Measurements from ENCODE around the gene TMEM248. TPM values are rescaled to one million over a fixed set of nuclear protein-coding genes. Genes with fewer than 3 reads are reported as not detected.

Gene TMEM248
- total RNA-seq, 1 experiment from 2014 or later = 83.6 TPM

DNA sequence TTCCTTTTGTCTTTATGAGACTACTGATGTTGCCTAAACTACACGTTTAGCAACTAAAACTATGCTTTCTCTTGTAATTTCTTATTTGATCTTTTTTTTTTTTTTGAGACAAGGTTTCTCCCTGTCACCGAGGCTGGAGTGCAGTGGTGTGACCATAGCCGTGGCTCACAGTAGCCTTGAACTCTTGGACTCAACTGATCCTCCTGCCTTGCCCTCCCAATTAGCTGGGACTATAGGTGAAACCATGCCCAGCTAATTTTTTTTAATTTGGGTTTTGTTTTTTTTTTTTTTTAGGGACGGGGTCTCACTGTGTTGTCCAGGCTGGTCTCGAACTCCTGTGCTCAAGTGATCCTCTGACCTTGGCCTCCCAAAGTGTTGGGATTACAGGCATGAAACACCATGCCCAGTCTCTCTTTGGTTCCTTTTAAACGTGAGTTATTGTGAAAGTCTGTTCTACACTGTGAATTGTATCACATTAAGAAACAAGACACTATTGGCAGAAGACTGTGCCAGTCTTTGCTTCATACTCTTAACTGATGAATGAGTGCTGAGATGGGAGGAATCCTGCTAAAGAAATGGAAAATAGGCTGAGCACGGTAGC, 6.4 kb downstream of the TMEM248 start:
- TF ChIP-seq, protein P1, sequence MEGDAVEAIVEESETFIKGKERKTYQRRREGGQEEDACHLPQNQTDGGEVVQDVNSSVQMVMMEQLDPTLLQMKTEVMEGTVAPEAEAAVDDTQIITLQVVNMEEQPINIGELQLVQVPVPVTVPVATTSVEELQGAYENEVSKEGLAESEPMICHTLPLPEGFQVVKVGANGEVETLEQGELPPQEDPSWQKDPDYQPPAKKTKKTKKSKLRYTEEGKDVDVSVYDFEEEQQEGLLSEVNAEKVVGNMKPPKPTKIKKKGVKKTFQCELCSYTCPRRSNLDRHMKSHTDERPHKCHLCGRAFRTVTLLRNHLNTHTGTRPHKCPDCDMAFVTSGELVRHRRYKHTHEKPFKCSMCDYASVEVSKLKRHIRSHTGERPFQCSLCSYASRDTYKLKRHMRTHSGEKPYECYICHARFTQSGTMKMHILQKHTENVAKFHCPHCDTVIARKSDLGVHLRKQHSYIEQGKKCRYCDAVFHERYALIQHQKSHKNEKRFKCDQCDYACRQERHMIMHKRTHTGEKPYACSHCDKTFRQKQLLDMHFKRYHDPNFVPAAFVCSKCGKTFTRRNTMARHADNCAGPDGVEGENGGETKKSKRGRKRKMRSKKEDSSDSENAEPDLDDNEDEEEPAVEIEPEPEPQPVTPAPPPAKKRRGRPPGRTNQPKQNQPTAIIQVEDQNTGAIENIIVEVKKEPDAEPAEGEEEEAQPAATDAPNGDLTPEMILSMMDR (conservative IDR thresholded peaks at IDR 0.05) = no peak
- TF ChIP-seq EZH2 (IDR thresholded peaks at IDR 0.05; ENCODE audit: low read depth) = no peak
- no peak overlapping the region for H3K4me2 ChIP-seq
- no peaks in the 10 kb centered on the region for H3K9me2 ChIP-seq (ENCODE audit: insufficient read depth)
- no peak overlapping the region for H3K27ac ChIP-seq
- no peak for DNase-seq
- CTCF ChIA-PET = interaction anchor here (0.6 kb wide), 1 partner anchor 271 kb away, joined by 5 read pairs; no protein-coding TSS in a partner anchor
- H3K36me3 ChIP-seq (ENCODE audit: low read depth) = peaks cover 5% of the 10 kb centered on the region
- no peaks in the 10 kb centered on the region for H3K9me3 ChIP-seq (ENCODE audit: insufficient read depth, low read depth)
- BruUV-seq (replicated peaks) = no TSS peak
- no peaks in the 10 kb centered on the region for H3F3A ChIP-seq (ENCODE audit: insufficient read depth, low read depth)
- intact Hi-C loops (cut with micrococcal nuclease; ENCODE audit: unreplicated experiment) = loop anchor here (10.0 kb wide), 1 partner anchor 67 kb away; the partner anchor contains the start of genes SBDS and TYW1
- H3K4me1 ChIP-seq (replicated peaks; ENCODE audit: insufficient read depth) = peaks cover 9% of the 10 kb centered on the region; the same call in 1 of the 2 replicates
- no peak overlapping the region for H3K4me3 ChIP-seq
- no peaks in the 10 kb centered on the region for H3K27me3 ChIP-seq (ENCODE audit: insufficient read depth, low read depth)
- POLR2A ChIA-PET (ENCODE audit: unreplicated experiment) = no interaction called here
- H3K79me2 ChIP-seq (ENCODE audit: low read depth) = peaks cover 98% of the 10 kb centered on the region
- no peak overlapping the region for H2AFZ ChIP-seq
- H4K20me1 ChIP-seq (ENCODE audit: insufficient read depth) = peaks cover 59% of the 10 kb centered on the region

DNA sequence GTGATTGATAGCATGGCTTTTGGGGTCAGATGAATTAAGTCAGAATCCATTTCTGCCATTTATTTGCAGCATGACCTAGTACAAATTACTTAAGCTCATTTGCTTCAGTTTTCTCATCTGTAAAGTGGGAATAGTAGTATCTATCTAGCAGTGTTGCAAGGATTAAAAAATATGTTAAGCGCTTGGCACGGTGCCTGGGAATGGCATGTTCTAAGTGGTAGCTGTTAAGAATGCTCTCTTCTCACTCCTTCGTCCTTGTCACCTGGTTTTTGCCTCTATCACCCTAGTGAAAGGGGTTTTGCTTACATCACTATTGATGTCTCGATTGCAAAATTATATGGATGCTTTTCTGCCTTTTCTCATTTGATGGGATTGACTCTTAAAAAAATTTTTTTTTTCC, 7.4 kb downstream of the TMEM248 start:
- CTCF ChIA-PET = no interaction called here
- no peaks in the 10 kb centered on the region for H3K9me2 ChIP-seq (ENCODE audit: insufficient read depth)
- no peak overlapping the region for H2AFZ ChIP-seq
- peaks cover 5% of the 10 kb centered on the region for H3K36me3 ChIP-seq (ENCODE audit: low read depth)
- peaks cover 54% of the 10 kb centered on the region for H4K20me1 ChIP-seq (ENCODE audit: insufficient read depth)
- BruUV-seq (replicated peaks) = no TSS peak
- intact Hi-C loops (cut with micrococcal nuclease; ENCODE audit: unreplicated experiment) = loop anchor here (10.0 kb wide), 1 partner anchor 66 kb away; the partner anchor contains the start of genes SBDS and TYW1
- H3K9me3 ChIP-seq (ENCODE audit: insufficient read depth, low read depth) = no peaks in the 10 kb centered on the region
- no peak overlapping the region for H3K4me3 ChIP-seq
- H3F3A ChIP-seq (ENCODE audit: insufficient read depth, low read depth) = no peaks in the 10 kb centered on the region; the same call in 1 of the 2 replicates
- POLR2A ChIA-PET (ENCODE audit: unreplicated experiment) = no interaction called here
- TF ChIP-seq EZH2 (IDR thresholded peaks at IDR 0.05; ENCODE audit: low read depth) = no peak
- TF ChIP-seq, protein P1 (conservative IDR thresholded peaks at IDR 0.05) = no peak
- peaks cover 98% of the 10 kb centered on the region for H3K79me2 ChIP-seq (ENCODE audit: low read depth)
- no peaks in the 10 kb centered on the region for H3K27me3 ChIP-seq (ENCODE audit: insufficient read depth, low read depth)
- DNase-seq = no peak
- H3K4me1 ChIP-seq (replicated peaks; ENCODE audit: insufficient read depth) = no peaks in the 10 kb centered on the region
- H3K27ac ChIP-seq = no peak overlapping the region
- H3K4me2 ChIP-seq = no peak overlapping the region

DNA sequence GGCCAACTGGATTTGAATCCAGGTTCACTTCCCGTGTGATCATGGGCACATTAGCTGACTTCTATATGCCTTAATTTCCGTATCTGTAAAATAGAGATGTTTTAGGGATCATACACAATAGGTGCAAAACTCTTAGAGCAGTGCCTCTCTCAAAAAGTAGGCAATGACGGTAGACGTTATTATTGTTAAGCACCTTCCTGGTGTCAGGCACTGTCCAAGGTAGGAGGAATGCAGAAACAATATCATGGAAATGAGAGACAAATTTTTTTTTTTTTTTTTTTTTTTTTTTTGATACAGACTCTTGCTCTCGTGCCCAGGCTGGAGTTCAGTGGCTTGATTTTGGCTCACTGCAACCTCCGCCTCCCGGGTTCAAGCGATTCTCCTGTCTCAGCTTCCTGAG, 8.1 kb downstream of the TMEM248 start:
- no peaks in the 10 kb centered on the region for H3K9me3 ChIP-seq (ENCODE audit: insufficient read depth, low read depth)
- TF ChIP-seq EZH2 (IDR thresholded peaks at IDR 0.05; ENCODE audit: low read depth) = no peak
- TF ChIP-seq, protein P1 (conservative IDR thresholded peaks at IDR 0.05) = no peak
- no peak for DNase-seq
- no TSS peak for BruUV-seq (replicated peaks)
- no peaks in the 10 kb centered on the region for H3K9me2 ChIP-seq (ENCODE audit: insufficient read depth)
- H3K36me3 ChIP-seq (ENCODE audit: low read depth) = no peaks in the 10 kb centered on the region; the same call in 1 of the 2 replicates
- no peak overlapping the region for H3K4me3 ChIP-seq
- H3F3A ChIP-seq (ENCODE audit: insufficient read depth, low read depth) = no peaks in the 10 kb centered on the region; the same call in 1 of the 2 replicates
- H2AFZ ChIP-seq = no peak overlapping the region
- CTCF ChIA-PET = interaction anchor here (0.7 kb wide), 1 partner anchor 985 kb away, joined by 3 read pairs; no protein-coding TSS in a partner anchor
- H3K4me2 ChIP-seq = no peak overlapping the region
- H3K27ac ChIP-seq = no peak overlapping the region
- intact Hi-C loops (cut with micrococcal nuclease; ENCODE audit: unreplicated experiment) = loop anchor here (10.0 kb wide), 1 partner anchor 66 kb away; the partner anchor contains the start of genes SBDS and TYW1
- POLR2A ChIA-PET (ENCODE audit: unreplicated experiment) = no interaction called here
- no peaks in the 10 kb centered on the region for H3K27me3 ChIP-seq (ENCODE audit: insufficient read depth, low read depth)
- peaks cover 96% of the 10 kb centered on the region for H3K79me2 ChIP-seq (ENCODE audit: low read depth)
- peaks cover 57% of the 10 kb centered on the region for H4K20me1 ChIP-seq (ENCODE audit: insufficient read depth)
- H3K4me1 ChIP-seq (replicated peaks; ENCODE audit: insufficient read depth) = no peaks in the 10 kb centered on the region
